HG03095 (cell line): ENCODE measurements around the gene SSTR5.
"Not testable (repeated sequence)": the region's sequence is repeated elsewhere in the genome, so short reads cannot be mapped to it uniquely, and the experiment has no call there.

Experiments used
- ATAC-seq: cut with Tn5 transposase; IDR thresholded peaks from one replicate; pipeline ENCODE4 v1.9.1; 2021; ENCODE audit warnings: moderate library complexity; ENCODE audit not compliant: unreplicated experiment

The SSTR5 gene

DNA sequence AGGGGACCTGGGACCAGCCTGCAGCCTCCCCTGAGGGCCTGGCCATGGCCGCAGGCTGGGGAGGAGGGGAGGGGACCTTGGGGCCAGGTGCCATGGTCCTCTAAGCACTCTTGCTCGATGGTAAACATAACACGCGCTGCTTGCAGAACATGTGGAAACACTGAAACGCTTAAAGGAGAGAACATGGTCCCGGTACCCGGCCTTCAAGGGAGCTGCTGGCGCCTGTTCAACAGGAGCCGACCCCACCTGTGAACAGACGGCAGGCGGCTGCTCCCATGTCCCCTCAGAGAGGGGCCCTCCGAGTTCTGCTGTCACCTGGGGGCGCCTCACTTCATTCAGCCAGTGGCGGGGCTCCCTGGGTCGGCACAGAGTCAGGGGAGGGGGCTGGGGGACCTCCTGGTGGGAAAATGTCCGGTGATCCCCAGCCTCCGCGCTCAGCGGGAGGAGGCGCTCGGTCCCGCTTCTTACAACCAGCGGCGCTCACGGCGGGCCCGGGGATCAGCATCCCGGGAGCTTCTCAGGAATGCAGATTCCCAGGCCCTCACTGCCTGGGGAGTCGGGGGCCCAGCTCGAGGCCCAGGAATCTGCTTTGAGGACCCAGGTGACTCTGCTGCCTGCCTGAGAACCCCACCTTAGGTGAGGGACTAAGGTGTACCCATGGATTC, 854 bp upstream of the SSTR5 start:
- no peak for ATAC-seq

DNA sequence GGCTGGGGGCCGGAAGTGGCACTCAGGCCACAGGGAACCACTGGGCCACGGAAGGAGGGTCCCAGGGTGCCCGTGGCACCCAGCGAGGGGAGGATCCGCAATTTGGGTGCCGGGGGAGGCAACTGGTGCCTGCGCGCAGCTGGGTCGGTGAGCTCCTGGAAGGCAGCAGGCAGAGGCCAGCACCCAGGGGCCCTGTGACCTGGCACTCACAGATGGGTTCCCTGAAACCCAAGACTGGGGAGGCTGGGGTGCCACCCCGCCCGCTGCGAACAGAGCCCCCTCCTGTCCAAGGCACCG, 663 bp downstream of the SSTR5 start:
- ATAC-seq: no peak

- no peak for ATAC-seq
Observed at GRCh38 chr16:1073566-1074378, 1.2 kb downstream of the SSTR5 start.

GRCh38 chr16:1074379-1074649, 1.8 kb downstream of the SSTR5 start:
- no peak for ATAC-seq

DNA sequence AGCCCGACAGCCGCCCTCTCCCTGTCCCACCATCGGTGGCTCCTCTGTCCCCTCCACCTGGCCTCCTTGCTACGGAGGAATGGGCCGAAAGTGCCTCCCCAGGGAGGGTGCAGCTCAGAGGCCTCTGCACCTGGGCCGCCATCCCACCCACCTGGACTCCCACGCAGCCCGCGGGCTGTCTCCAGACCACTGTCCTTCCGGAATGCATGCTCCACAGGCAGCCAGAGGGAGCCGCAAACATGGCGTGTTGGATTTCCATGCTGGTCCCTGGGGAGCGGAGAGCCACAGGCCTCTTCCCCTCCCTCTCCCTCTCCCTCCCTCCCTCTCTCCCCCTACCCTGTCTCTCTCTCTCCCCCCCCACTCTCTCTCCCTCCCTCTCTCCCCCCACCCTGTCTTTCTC, 3.0 kb downstream of the SSTR5 start:
- no peak for ATAC-seq

- no peak for ATAC-seq
Observed at GRCh38 chr16:1076801-1077576, 4.4 kb downstream of the SSTR5 start.

DNA sequence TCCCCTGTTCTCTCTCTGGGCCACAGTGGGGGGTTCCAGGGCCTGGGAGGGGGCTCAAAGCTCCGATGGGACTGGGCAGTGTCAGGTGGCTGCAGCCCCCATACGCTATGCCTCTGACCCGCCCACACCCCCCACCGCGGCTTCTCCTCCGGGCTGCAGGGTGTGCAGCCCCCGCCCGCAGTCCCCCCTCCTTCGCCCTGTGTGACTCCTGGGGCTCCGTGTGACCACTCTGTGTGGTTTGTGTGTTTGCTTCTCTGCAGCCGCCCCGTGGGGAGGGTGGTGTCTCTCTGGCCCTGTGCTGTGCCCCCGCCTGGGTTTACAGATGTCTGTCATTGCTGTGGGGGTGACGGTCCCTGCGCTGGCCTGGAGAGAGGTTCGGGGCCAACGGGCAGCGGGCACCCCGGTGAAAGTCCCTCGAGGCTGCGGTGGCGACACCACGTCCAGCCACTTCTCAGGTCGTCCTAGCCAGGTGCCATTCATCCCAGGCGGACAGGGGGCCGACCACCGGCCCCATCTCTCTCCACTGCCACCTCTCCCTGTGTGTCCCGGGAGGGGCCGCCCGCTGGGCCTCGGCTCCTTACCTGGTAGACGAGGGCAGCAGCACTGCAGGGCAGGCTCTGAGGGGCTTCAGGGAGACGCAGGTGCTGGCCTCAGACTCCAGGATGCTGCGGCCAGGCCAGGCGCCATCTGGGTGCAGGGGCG, 5.5 kb downstream of the SSTR5 start:
- no peak for ATAC-seq

GRCh38 chr16:1078579-1079021, 6.1 kb downstream of the SSTR5 start:
- ATAC-seq: no peak

GRCh38 chr16:1079341-1079740, 6.8 kb downstream of the SSTR5 start:
- ATAC-seq: no peak

- ATAC-seq: no peak
Observed at GRCh38 chr16:1079786-1080525, 7.4 kb downstream of the SSTR5 start.

DNA sequence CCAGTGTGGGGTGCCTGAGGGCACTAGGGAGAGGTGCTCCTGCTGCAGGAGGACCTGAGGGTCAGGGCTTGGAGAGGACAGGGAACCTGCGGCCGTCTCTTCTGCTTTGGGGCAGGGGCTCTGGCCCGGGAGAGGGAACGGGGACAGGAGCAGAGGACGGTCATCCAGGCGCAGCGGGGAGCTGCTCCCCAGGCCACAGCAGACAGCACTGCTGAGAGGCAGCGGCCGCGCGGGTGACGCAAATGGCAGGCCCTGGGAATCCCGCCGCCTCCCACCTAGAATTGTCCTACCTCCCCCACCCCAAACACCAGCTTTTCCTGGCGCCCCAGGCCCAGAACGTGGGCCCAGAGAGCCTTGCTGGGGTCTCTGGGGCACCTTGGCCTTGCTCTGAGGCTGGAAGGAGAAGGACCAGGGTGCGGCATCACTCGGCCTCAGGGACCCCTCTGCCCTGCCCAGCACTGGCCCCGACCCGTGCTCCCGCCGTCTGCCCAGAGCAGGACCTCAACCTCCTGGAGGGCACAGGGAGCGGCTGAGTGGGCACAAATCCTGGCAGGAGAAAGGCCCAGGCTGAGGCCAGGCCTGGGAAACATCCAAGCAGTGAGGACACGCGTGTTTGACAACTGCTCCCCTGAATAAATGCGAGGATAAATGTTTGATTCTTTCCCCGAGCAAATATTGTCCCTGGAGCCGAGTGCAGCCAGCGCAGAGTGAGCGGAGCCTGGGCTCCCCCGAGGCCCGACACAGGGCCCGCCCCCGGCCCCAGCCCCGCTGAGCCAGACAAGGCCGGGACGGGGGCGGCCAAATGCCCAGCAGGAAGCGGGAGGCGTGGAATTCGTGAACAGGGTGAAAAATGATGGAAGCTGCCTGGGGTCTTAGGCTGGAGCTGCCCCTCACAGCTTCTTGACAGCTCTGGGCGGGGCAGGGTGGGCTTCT, 8.5 kb downstream of the SSTR5 start:
- no peak for ATAC-seq

DNA sequence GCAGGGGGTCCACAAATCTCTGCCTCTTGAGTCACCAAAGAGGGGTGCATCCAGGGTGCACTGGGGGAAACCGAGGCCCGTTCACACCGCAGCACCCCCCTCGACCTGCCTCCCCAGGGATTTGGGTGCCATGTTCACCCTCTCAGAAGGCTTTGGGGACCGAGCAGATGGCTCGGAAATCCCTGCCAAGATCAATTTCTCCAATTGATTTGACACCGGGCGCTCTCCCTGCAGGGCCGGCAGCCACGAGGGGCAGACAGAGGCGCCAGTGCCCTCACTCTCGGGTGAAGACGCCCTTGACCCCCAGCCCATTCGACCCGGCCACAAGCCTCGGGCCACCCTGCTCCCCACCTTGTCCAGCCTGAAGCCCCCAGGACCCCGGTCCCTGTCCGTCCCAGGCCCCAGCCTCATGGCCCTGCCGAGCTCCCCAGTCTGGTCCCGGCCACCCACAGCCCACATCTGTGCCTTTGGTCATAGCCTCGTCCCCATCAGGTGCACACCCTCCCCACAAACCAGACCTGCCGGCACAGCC, 9.3 kb downstream of the SSTR5 start:
- no peak for ATAC-seq

DNA sequence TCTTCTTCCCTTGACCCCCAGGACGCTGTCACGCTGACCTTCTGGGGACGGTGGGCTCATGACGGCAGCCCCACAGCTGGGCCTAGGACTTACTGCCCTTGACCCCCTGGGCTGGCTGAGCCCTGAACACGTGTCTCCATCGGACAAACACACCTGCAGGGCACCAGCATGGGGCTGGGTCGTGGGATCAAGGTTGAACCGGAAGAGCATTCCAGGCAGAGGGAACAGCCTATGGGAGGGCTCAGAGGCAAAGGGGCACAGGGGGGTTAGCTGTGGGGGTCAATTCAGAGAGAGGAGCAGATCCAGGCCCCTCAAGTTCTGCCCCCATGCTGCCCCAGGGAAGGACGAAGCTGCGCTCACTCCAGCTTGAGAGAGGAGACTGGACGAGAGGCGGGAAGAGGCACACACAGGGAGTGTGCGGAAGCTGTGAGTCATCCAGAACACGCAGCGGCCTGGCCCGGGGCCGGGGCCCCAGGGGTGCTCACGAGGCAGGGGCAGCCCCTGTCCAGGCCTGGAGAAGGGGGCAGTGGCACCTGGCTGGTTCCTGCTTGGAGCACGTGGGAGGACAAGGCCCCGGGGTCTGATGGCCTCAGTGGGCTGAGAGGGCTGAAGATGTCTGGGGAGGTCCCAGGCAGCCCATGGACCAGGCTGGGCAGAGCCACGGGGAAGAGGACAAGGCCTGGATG, 9.9 kb downstream of the SSTR5 start:
- no peak for ATAC-seq

- no peak for ATAC-seq
Observed at GRCh38 chr16:1082952-1083675, 10.6 kb downstream of the SSTR5 start.

DNA sequence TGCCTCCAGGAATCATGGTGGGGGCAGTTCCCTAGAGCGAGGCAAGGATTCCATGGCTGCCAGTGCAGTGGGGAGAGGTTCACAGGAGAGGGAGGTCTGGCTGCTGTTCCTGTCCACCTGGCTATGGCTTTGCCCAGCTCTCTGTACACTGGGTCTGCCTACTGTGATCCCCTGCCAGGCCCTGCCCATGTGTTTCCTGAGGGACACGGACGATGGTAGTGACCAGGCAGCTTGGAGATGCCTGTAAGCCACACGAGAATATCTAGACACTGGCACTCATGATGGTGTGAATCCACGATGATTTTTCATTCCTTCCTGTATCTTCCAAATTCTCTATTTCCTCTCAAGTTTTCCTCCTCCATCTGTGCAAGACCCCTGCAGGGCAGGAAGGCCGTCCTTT, 12.4 kb downstream of the SSTR5 start:
- no peak for ATAC-seq

- ATAC-seq: not testable (repeated sequence)
Observed at GRCh38 chr16:1086443-1086842, 13.9 kb downstream of the SSTR5 start.

- ATAC-seq: no peak
Observed at GRCh38 chr16:1088295-1089170, 16.0 kb downstream of the SSTR5 start.
